GM12875 (cell line): ENCODE measurements around the gene U2AF2.

ENCODE experiments used
- H3K4me3 ChIP-seq: one replicate; pipeline ENCODE4 v1.5.1; 2011; ENCODE audit warnings: low read depth, low read length, control low read depth
- CTCF ChIP-seq: IDR thresholded peaks from 2 replicates; pipeline ENCODE4 v1.5.1; 2011; ENCODE audit warnings: low read depth, mild to moderate bottlenecking, control low read depth, inconsistent platforms, low read length, moderate library complexity, borderline replicate concordance; ENCODE audit not compliant: insufficient read depth

Gene U2AF2

GRCh38 chr19:55673889-55674288, 19.1 kb downstream of the U2AF2 start:
- no peak overlapping the region for H3K4me3 ChIP-seq
- no peak for TF ChIP-seq CTCF

DNA sequence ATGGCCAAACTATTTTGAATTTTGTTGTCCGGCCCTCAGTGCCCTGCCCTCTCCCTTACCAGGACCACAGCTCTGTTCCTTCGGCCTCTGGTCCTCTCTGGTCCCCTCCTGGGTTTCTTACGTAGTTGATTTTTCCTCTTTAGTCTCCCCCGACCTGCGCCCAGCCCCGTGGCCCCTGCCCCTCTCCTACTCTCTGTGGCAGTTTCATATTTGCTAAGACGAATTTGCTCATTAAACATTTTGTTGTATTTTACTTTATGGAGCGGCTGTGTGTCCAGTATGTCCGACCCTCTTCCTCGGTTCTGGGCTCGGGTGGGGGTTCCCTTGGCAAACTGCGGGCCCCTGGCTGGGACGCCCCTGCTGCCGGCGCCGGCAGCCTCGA, 19.6 kb downstream of the U2AF2 start:
- H3K4me3 ChIP-seq, result peak overlapping the region; percentile 94
- no peak for TF ChIP-seq CTCF

- no peak for TF ChIP-seq CTCF
- peak within 1 kb of the TSS; percentile 94 for H3K4me3 ChIP-seq
These were observed 20.2 kb downstream of the U2AF2 start, which contains the start of gene EPN1 for GRCh38 chr19:55674841-55675660. EPN1 (plus strand) TSS chr19:55675226; CDS start chr19:55678628, 3,402 bp downstream.

- no peak for TF ChIP-seq CTCF
- peak overlapping the region; percentile 94 for H3K4me3 ChIP-seq
These were observed 21.0 kb downstream of the U2AF2 start for GRCh38 chr19:55675661-55676354.

DNA sequence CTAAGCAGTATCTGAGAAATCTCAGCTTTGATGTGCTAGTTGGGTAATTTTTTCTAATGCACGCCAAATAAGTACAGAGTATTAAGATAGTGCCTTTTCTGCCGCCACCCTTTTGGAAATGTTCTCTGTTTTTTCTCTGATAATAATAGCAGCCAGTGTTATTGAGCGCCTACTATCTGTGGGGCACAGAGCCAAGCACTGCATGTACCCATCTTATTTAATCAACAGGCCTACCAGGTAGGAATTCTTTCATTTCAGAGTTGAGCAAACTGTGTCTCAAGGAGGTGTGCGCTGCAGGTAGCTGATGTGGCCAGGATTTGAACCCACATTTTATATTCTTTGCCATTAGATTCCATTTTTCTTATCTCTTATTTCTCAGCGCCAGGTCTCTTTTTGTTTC, 21.5 kb downstream of the U2AF2 start:
- no peak for TF ChIP-seq CTCF
- peak overlapping the region; percentile 94 for H3K4me3 ChIP-seq

GRCh38 chr19:55676889-55677505, 22.2 kb downstream of the U2AF2 start:
- peak overlapping the region; percentile 94 for H3K4me3 ChIP-seq
- no peak for TF ChIP-seq CTCF
